Fibroblast of lung (primary cell): ENCODE measurements around the gene PHLDA1.

ENCODE experiments used
- CTCF ChIP-seq, 2 donors: IDR thresholded peaks in 1 of 2; conservative IDR thresholded peaks in 1 of 2; 1 replicate in 1 of 2; 2 replicates in 1 of 2; pipeline ENCODE4 v1.5.1; 2011 to 2012; ENCODE audit warnings: low read length in 2 of 2, control low read depth in 1 of 2, inconsistent platforms in 1 of 2, low read depth in 1 of 2, mild to moderate bottlenecking in 1 of 2
- EZH2 ChIP-seq: IDR thresholded peaks from 2 replicates; pipeline ENCODE4 v1.5.1; 2012; ENCODE audit warnings: low read length, control low read depth, mild to moderate bottlenecking; ENCODE audit errors: missing control alignments

GRCh38 chr12:75978677-75979076 lies 52.9 kb downstream of the PHLDA1 start:
- no peak for TF ChIP-seq CTCF (conservative IDR thresholded peaks at IDR 0.05 in 1 of 2, IDR thresholded peaks at IDR 0.05 in 1 of 2; ENCODE audit: low read depth in 1 of 2, low read length in 2 of 2)
- no peak for TF ChIP-seq EZH2
